Measurements from ENCODE around the gene GSX2. TPM values are rescaled to one million over a fixed set of nuclear protein-coding genes. Genes with fewer than 3 reads are reported as not detected.
"Not testable (repeated sequence)": the region's sequence is repeated elsewhere in the genome, so short reads cannot be mapped to it uniquely, and the experiment has no call there.

Gene GSX2
- total RNA-seq, 2 experiments from 2014 or later: not detected

DNA sequence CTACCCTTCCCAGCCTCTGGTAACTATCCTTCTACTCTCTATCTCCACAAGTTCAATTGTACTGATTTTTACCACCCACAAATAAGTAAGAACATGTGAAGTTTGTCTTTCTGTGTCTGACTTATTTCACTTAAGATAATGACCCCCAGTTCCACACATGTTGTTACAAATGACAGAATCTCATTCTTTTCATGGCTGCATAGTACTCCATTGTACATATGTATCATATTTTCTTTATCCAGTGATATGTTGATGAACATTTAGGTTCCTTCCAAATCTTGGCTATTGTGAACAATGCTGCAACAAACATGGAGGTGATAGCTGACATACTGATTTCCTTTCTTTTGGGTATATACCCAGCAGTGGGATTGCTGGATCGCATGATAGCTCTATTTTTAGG lies 27.7 kb downstream of the GSX2 start:
- peaks cover 11% of the 10 kb centered on the region for H3K9me3 Mint-ChIP-seq
- TF ChIP-seq, protein P1, sequence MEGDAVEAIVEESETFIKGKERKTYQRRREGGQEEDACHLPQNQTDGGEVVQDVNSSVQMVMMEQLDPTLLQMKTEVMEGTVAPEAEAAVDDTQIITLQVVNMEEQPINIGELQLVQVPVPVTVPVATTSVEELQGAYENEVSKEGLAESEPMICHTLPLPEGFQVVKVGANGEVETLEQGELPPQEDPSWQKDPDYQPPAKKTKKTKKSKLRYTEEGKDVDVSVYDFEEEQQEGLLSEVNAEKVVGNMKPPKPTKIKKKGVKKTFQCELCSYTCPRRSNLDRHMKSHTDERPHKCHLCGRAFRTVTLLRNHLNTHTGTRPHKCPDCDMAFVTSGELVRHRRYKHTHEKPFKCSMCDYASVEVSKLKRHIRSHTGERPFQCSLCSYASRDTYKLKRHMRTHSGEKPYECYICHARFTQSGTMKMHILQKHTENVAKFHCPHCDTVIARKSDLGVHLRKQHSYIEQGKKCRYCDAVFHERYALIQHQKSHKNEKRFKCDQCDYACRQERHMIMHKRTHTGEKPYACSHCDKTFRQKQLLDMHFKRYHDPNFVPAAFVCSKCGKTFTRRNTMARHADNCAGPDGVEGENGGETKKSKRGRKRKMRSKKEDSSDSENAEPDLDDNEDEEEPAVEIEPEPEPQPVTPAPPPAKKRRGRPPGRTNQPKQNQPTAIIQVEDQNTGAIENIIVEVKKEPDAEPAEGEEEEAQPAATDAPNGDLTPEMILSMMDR (IDR thresholded peaks at IDR 0.05): no peak
- no peak for DNase-seq
- CTCF ChIA-PET: no interaction called here
- POLR2A ChIA-PET: no interaction called here
- intact Hi-C loops (cut with DNase I, micrococcal nuclease): no loop called here
- H3K4me1 Mint-ChIP-seq (ENCODE audit: low read depth): no peaks in the 10 kb centered on the region
- no peaks in the 10 kb centered on the region for H3K4me1 ChIP-seq (ENCODE audit: insufficient read depth, low read length)
- no peak overlapping the region for H3K4me3 Mint-ChIP-seq
- H3K27me3 Mint-ChIP-seq: peaks cover 30% of the 10 kb centered on the region
- H3K36me3 ChIP-seq (ENCODE audit: insufficient read depth, low read length): no peaks in the 10 kb centered on the region
- no peak overlapping the region for H3K4me3 ChIP-seq (ENCODE audit: low read length)
- no peak overlapping the region for H3K27ac Mint-ChIP-seq
- ATAC-seq (ENCODE audit: poor library complexity): no peak
- peaks cover 10 to 12% of the 10 kb centered on the region in 2 experiments for H3K9me3 ChIP-seq (ENCODE audit: control insufficient read depth in 1 of 2, insufficient read depth in 1 of 2, low read length in 2 of 2)
- peaks cover 0 to 3% of the 10 kb centered on the region in 2 experiments for H3K27me3 ChIP-seq (ENCODE audit: control insufficient read depth in 1 of 2, insufficient read depth in 2 of 2, low read length in 2 of 2)
- no peaks in the 10 kb centered on the region for H3K36me3 Mint-ChIP-seq (ENCODE audit: low read depth)
- no peak overlapping the region for H3K27ac ChIP-seq (ENCODE audit: low read depth in 1 of 2, low read length in 2 of 2)

DNA sequence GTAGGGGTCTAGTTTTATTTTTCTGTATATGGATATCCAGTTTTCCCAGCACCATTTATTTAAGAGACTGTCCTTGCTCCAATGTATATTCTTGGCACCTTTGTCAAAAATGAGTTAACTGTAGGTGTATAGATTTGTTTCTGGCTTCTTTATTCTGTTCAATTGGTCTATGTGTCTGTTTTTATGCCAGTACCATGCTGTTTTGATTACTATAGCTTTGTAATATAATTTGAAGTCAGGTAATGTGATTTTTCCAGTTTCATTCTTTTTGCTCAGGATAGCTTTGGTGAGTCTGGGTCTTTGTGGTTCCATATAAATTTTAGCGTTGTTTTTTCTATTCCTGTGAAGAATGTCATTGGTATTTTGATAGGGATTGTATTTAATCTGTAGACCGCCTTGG lies 28.7 kb downstream of the GSX2 start:
- H3K9me3 Mint-ChIP-seq: peaks cover 14% of the 10 kb centered on the region
- H3K27me3 Mint-ChIP-seq: peaks cover 30% of the 10 kb centered on the region
- intact Hi-C loops (cut with DNase I, micrococcal nuclease); H3K36me3 ChIP-seq (ENCODE audit: insufficient read depth, low read length); H3K4me3 Mint-ChIP-seq; H3K4me1 ChIP-seq (ENCODE audit: insufficient read depth, low read length); DNase-seq; H3K27ac ChIP-seq (ENCODE audit: low read depth in 1 of 2, low read length in 2 of 2); H3K27ac Mint-ChIP-seq; H3K4me1 Mint-ChIP-seq (ENCODE audit: low read depth); ATAC-seq (ENCODE audit: poor library complexity); CTCF ChIA-PET; H3K36me3 Mint-ChIP-seq (ENCODE audit: low read depth); POLR2A ChIA-PET; H3K27me3 ChIP-seq (ENCODE audit: control insufficient read depth in 1 of 2, insufficient read depth in 2 of 2, low read length in 2 of 2); H3K4me3 ChIP-seq (ENCODE audit: low read length): not testable (repeated sequence)
- H3K9me3 ChIP-seq (ENCODE audit: control insufficient read depth in 1 of 2, insufficient read depth in 1 of 2, low read length in 2 of 2): peaks cover 10 to 12% of the 10 kb centered on the region in 2 experiments

DNA sequence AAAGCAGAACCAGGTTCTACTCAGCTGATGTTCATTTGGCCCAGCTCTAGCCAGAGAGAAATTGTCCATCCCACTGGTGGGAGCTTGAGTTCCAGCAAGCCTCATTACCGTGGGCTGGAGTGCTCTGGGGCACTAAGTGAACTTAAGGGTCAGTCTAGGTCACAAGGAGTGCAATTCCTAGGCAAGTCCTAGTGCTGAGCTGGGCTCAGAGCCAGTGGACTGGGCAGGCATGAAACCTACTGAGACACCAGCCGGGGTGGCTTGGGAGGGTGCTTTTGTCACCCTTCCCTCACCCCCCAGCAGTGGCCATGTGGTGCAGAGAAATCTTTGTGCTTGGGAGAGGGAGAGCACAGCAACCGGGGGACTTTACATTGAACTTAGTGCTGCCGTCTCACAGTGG lies 39.4 kb downstream of the GSX2 start:
- no peak for DNase-seq
- no peaks in the 10 kb centered on the region for H3K36me3 ChIP-seq (ENCODE audit: insufficient read depth, low read length)
- no peaks in the 10 kb centered on the region for H3K9me3 ChIP-seq (ENCODE audit: control insufficient read depth in 1 of 2, insufficient read depth in 1 of 2, low read length in 2 of 2)
- H3K27ac Mint-ChIP-seq: no peak overlapping the region
- H3K27me3 Mint-ChIP-seq: peaks cover 5% of the 10 kb centered on the region
- ChIA-PET POLR2A (no interaction called here), CTCF (no interaction called here)
- H3K27me3 ChIP-seq (ENCODE audit: control insufficient read depth in 1 of 2, insufficient read depth in 2 of 2, low read length in 2 of 2): no peaks in the 10 kb centered on the region
- no peak for ATAC-seq (ENCODE audit: poor library complexity)
- no peaks in the 10 kb centered on the region for H3K4me1 Mint-ChIP-seq (ENCODE audit: low read depth)
- H3K4me1 ChIP-seq (ENCODE audit: insufficient read depth, low read length): no peaks in the 10 kb centered on the region
- H3K9me3 Mint-ChIP-seq: no peaks in the 10 kb centered on the region
- no peak overlapping the region for H3K4me3 Mint-ChIP-seq
- no peak overlapping the region for H3K4me3 ChIP-seq (ENCODE audit: low read length)
- H3K36me3 Mint-ChIP-seq (ENCODE audit: low read depth): no peaks in the 10 kb centered on the region
- intact Hi-C loops (cut with DNase I, micrococcal nuclease): no loop called here
- no peak overlapping the region for H3K27ac ChIP-seq (ENCODE audit: low read depth in 1 of 2, low read length in 2 of 2)
- TF ChIP-seq, protein P1 (IDR thresholded peaks at IDR 0.05): no peak

DNA sequence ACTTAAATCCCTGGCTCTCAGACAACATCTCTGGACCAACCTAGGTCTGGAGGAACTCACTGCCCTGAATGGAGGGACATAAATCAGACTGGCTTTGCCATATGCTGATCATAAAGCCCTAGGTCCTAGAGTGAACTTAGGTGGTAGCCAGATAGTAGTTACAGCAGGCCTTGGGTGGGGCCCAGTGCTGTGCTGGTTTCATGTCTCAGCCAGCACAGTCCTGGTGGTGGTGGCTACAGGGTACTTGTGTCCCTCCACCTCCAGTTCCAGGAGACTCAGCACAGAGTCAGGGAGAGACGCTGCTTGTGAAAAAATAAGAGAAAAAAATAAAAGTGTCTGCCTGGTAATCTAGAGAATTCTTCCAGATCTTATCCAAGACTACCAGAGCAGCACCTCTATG lies 40.3 kb downstream of the GSX2 start:
- DNase-seq (no peak), ATAC-seq (ENCODE audit: poor library complexity) (no peak)
- Mint-ChIP-seq H3K4me1 (ENCODE audit: low read depth) (peaks cover 8% of the 10 kb centered on the region), H3K27me3 (peaks cover 5% of the 10 kb centered on the region), H3K27ac (no peak overlapping the region), H3K36me3 (ENCODE audit: low read depth) (no peaks in the 10 kb centered on the region), H3K9me3 (no peaks in the 10 kb centered on the region), H3K4me3 (no peak overlapping the region)
- no peak overlapping the region for H3K27ac ChIP-seq (ENCODE audit: low read depth in 1 of 2, low read length in 2 of 2)
- H3K9me3 ChIP-seq (ENCODE audit: control insufficient read depth in 1 of 2, insufficient read depth in 1 of 2, low read length in 2 of 2): no peaks in the 10 kb centered on the region
- ChIA-PET CTCF (no interaction called here), POLR2A (no interaction called here)
- no peaks in the 10 kb centered on the region for H3K27me3 ChIP-seq (ENCODE audit: control insufficient read depth in 1 of 2, insufficient read depth in 2 of 2, low read length in 2 of 2)
- no peaks in the 10 kb centered on the region for H3K36me3 ChIP-seq (ENCODE audit: insufficient read depth, low read length)
- TF ChIP-seq, protein P1 (IDR thresholded peaks at IDR 0.05): no peak
- no peak overlapping the region for H3K4me3 ChIP-seq (ENCODE audit: low read length)
- H3K4me1 ChIP-seq (ENCODE audit: insufficient read depth, low read length): no peaks in the 10 kb centered on the region
- intact Hi-C loops (cut with DNase I, micrococcal nuclease): no loop called here
